GM12892 (cell line): ENCODE data around the gene AVPR2.

ENCODE experiments used
- POLR2A ChIP-seq: IDR thresholded peaks from 2 replicates; pipeline ENCODE4 v1.6.1; 2011; ENCODE audit warnings: low read depth, low read length, control low read depth
- POLR2AphosphoS5 ChIP-seq: IDR thresholded peaks from 2 replicates; pipeline ENCODE4 v1.6.1; 2011; ENCODE audit warnings: low read depth, low read length, control low read depth
- TAF1 ChIP-seq: IDR thresholded peaks from 2 replicates; pipeline ENCODE4 v1.6.1; 2011; ENCODE audit warnings: low read depth, mild to moderate bottlenecking, control low read depth, low read length, borderline replicate concordance

DNA sequence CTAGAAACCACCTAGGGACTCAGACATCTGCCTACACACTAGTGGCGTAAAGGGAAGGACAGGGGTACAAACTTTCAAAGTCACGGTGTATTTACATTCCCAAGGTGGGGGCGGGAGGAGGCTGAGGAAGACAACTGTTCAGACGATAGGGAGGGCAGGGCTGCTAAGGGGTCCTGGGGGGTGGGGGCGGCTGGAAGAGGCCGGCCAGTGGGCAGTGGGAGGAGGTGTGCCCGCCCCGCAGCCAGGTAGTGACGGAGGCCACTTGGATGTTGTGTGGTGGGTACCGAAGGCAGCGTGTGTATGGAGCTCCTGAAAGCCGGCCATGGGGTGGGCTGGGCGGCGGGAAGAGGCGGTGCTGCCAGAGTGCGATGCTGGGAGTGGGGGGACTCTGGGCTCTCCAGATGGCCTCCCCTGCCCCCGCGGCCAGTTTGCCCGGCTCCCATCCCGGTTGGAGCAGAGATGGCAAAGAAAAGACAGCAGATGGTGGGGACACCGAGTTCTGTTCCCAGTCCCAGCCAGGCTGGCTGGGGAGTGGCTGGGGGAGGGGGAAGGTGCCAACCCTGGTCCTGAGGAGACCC lies 42.7 kb upstream of the AVPR2 start:
- TF ChIP-seq POLR2A = no peak
- no peak for TF ChIP-seq POLR2AphosphoS5
- no peak for TF ChIP-seq TAF1
